Astrocyte (in vitro differentiated cells and primary cell): Measurements from ENCODE around the gene MEIS3. TPM values are rescaled to one million over a fixed set of nuclear protein-coding genes. Genes with fewer than 3 reads are reported as not detected.
A peak's percentile ranks its signal among the peaks of the same experiment; 100 is the strongest.

ENCODE experiments used
- DNase-seq: peaks from one replicate; pipeline ENCODE4 v3.0.0-alpha.2; 2010; ENCODE audit warnings: low read depth
- FAIRE-seq: peaks from 2 replicates; lab custom pipeline; 2011; peaks lifted over from hg19 to GRCh38; lab: Jason Lieb, UNC
- H2AFZ ChIP-seq: 2 replicates; pipeline ENCODE4 v1.6.0; 2012; ENCODE audit warnings: low read depth, low read length, inconsistent platforms
- H3K27ac ChIP-seq: 2 replicates; pipeline ENCODE4 v1.5.1; 2011; ENCODE audit warnings: low read depth, low read length, inconsistent platforms
- H3K27me3 ChIP-seq: 2 replicates; pipeline ENCODE4 v1.6.0; 2011; ENCODE audit warnings: low read length, inconsistent platforms; ENCODE audit not compliant: insufficient read depth
- H3K36me3 ChIP-seq: 2 replicates; pipeline ENCODE4 v1.5.1; 2011; ENCODE audit warnings: low read length, inconsistent platforms; ENCODE audit not compliant: insufficient read depth
- H3K4me1 ChIP-seq: 2 replicates; pipeline ENCODE4 v1.5.1; 2011; ENCODE audit warnings: low read length, inconsistent platforms; ENCODE audit not compliant: insufficient read depth
- H3K4me2 ChIP-seq: 2 replicates; pipeline ENCODE4 v1.6.0; 2012; ENCODE audit warnings: low read length, inconsistent platforms
- H3K4me3 ChIP-seq: 2 replicates; pipeline ENCODE4 v1.5.1; 2011; ENCODE audit warnings: low read depth, mild to moderate bottlenecking, low read length, inconsistent platforms; ENCODE audit not compliant: insufficient read depth
- H3K79me2 ChIP-seq: 2 replicates; pipeline ENCODE4 v1.6.0; 2012; ENCODE audit warnings: mild to moderate bottlenecking, low read length, inconsistent platforms; ENCODE audit not compliant: insufficient read depth
- H3K9ac ChIP-seq: 2 replicates; pipeline ENCODE4 v1.6.0; 2012; ENCODE audit warnings: mild to moderate bottlenecking, low read length, inconsistent platforms
- H3K9me3 ChIP-seq: 2 replicates; pipeline ENCODE4 v1.5.1; 2012; ENCODE audit warnings: low read depth, mild to moderate bottlenecking, low read length, inconsistent platforms; ENCODE audit not compliant: insufficient read depth
- H4K20me1 ChIP-seq: 2 replicates; pipeline ENCODE4 v1.6.0; 2012; ENCODE audit warnings: low read length, inconsistent platforms; ENCODE audit not compliant: insufficient read depth
- H3K27ac Mint-ChIP-seq: one replicate; pipeline ENCODE4 v1.8.0; 2021; ENCODE audit warnings: mild to moderate bottlenecking, mixed read lengths; ENCODE audit not compliant: unreplicated experiment
- H3K27me3 Mint-ChIP-seq: one replicate; pipeline ENCODE4 v1.8.0; 2021; ENCODE audit warnings: low read depth, mixed read lengths; ENCODE audit not compliant: unreplicated experiment
- H3K36me3 Mint-ChIP-seq: one replicate; pipeline ENCODE4 v1.8.0; 2021; ENCODE audit warnings: low read depth, mixed read lengths; ENCODE audit not compliant: unreplicated experiment
- H3K4me1 Mint-ChIP-seq: one replicate; pipeline ENCODE4 v1.8.0; 2021; ENCODE audit warnings: low read depth, mixed read lengths; ENCODE audit not compliant: unreplicated experiment
- H3K4me3 Mint-ChIP-seq: one replicate; pipeline ENCODE4 v1.8.0; 2021; ENCODE audit warnings: mild to moderate bottlenecking, moderate library complexity, mixed read lengths; ENCODE audit not compliant: unreplicated experiment
- H3K9me3 Mint-ChIP-seq: one replicate; pipeline ENCODE4 v1.8.0; 2021; ENCODE audit warnings: mild to moderate bottlenecking, mixed read lengths; ENCODE audit not compliant: unreplicated experiment
- CTCF ChIP-seq: IDR thresholded peaks from 2 replicates; pipeline ENCODE4 v1.5.1; 2011; ENCODE audit warnings: low read depth, mild to moderate bottlenecking, inconsistent platforms, low read length, moderate library complexity; ENCODE audit not compliant: insufficient read depth
- EZH2 ChIP-seq: IDR thresholded peaks from 2 replicates; pipeline ENCODE4 v1.6.1; 2012; ENCODE audit warnings: mild to moderate bottlenecking, low read length, inconsistent platforms; ENCODE audit not compliant: insufficient read depth
- total RNA-seq: library from RNA; stranded (reverse); gene quantifications from 2 replicates; pipeline ENCODE4 v1.2.1, GENCODE V29; 2021

MEIS3 gene
- total RNA-seq, 1 donor from 2014 or later: 71.1 TPM

GRCh38 chr19:47421844-47422395, 2.6 kb upstream of the MEIS3 start:
- Mint-ChIP-seq H3K27me3 (peaks cover 12% of the 10 kb centered on the region), H3K4me1 (peaks cover 29% of the 10 kb centered on the region), H3K9me3 (no peaks in the 10 kb centered on the region), H3K27ac (peak overlapping the region; percentile 93), H3K36me3 (peaks cover under 1% of the 10 kb centered on the region), H3K4me3 (peak overlapping the region; percentile 78)
- Histone ChIP-seq H3K79me2 (no peaks in the 10 kb centered on the region), H3K4me2 (peak overlapping the region; percentile 76), H3K9ac (peak overlapping the region; percentile 31), H4K20me1 (peaks cover 21% of the 10 kb centered on the region), H2AFZ (no peak overlapping the region), H3K9me3 (no peaks in the 10 kb centered on the region), H3K4me1 (peaks cover 5% of the 10 kb centered on the region), H3K27me3 (peaks cover 53% of the 10 kb centered on the region), H3K4me3 (no peak overlapping the region), H3K36me3 (no peaks in the 10 kb centered on the region), H3K27ac (no peak overlapping the region)
- DNase-seq (peak; percentile 20), FAIRE-seq (no peak)
- TF ChIP-seq EZH2: no peak
- no peak for TF ChIP-seq CTCF

- Histone ChIP-seq H3K36me3 (no peaks in the 10 kb centered on the region), H3K9ac (peak overlapping the region; percentile 31), H2AFZ (no peak overlapping the region), H3K79me2 (no peaks in the 10 kb centered on the region), H3K4me3 (no peak overlapping the region), H3K27ac (no peak overlapping the region), H3K27me3 (peaks cover 55% of the 10 kb centered on the region), H4K20me1 (peaks cover 27% of the 10 kb centered on the region), H3K4me1 (peaks cover 5% of the 10 kb centered on the region), H3K9me3 (no peaks in the 10 kb centered on the region), H3K4me2 (peak overlapping the region; percentile 76)
- Mint-ChIP-seq H3K9me3 (no peaks in the 10 kb centered on the region), H3K4me3 (peak overlapping the region; percentile 78), H3K27ac (peak overlapping the region; percentile 93), H3K27me3 (peaks cover 12% of the 10 kb centered on the region), H3K36me3 (peaks cover 5% of the 10 kb centered on the region), H3K4me1 (peaks cover 29% of the 10 kb centered on the region)
- FAIRE-seq (no peak), DNase-seq (no peak)
- no peak for TF ChIP-seq CTCF
- peak; percentile 59 for TF ChIP-seq EZH2
Observed at GRCh38 chr19:47421244-47421786, 2.0 kb upstream of the MEIS3 start.

GRCh38 chr19:47419789-47420188, 462 bp upstream of the MEIS3 start:
- DNase-seq: no peak
- no peak for FAIRE-seq
- Histone ChIP-seq H4K20me1 (peaks cover 32% of the 10 kb centered on the region), H3K4me3 (no peak overlapping the region), H3K79me2 (no peaks in the 10 kb centered on the region), H3K36me3 (no peaks in the 10 kb centered on the region), H3K9me3 (no peaks in the 10 kb centered on the region), H3K9ac (no peak overlapping the region), H3K4me2 (no peak overlapping the region), H3K27me3 (peaks cover 59% of the 10 kb centered on the region), H3K4me1 (peaks cover 5% of the 10 kb centered on the region), H2AFZ (no peak overlapping the region), H3K27ac (no peak overlapping the region)
- H3K36me3 Mint-ChIP-seq: peaks cover 10% of the 10 kb centered on the region
- peaks cover 29% of the 10 kb centered on the region for H3K4me1 Mint-ChIP-seq
- TF ChIP-seq CTCF (no peak), EZH2 (peak; percentile 70)
- peaks cover 12% of the 10 kb centered on the region for H3K27me3 Mint-ChIP-seq
- H3K27ac Mint-ChIP-seq: no peak overlapping the region
- H3K9me3 Mint-ChIP-seq: no peaks in the 10 kb centered on the region
- H3K4me3 Mint-ChIP-seq: peak overlapping the region; percentile 71
